GM18868 (cell line): ENCODE data around the gene NRP2.
A peak's percentile ranks its signal among the peaks of the same experiment; 100 is the strongest.

ENCODE experiments used
- ATAC-seq: cut with Tn5 transposase; IDR thresholded peaks from one replicate; pipeline ENCODE4 v1.9.1; 2021; ENCODE audit warnings: mild to moderate bottlenecking, moderate library complexity; ENCODE audit not compliant: unreplicated experiment

The NRP2 gene

GRCh38 chr2:205769879-205770278 lies 87.6 kb downstream of the NRP2 start:
- ATAC-seq = no peak

- no peak for ATAC-seq
These were observed 88.3 kb downstream of the NRP2 start for GRCh38 chr2:205770577-205770976.

GRCh38 chr2:205771031-205771430 lies 88.7 kb downstream of the NRP2 start:
- ATAC-seq = no peak

- no peak for ATAC-seq
These were observed 89.4 kb downstream of the NRP2 start for GRCh38 chr2:205771666-205772065.

- ATAC-seq = no peak
These were observed 90.7 kb downstream of the NRP2 start for GRCh38 chr2:205772983-205773382.

GRCh38 chr2:205773989-205774388 lies 91.7 kb downstream of the NRP2 start:
- ATAC-seq = no peak

- no peak for ATAC-seq
These were observed 93.0 kb downstream of the NRP2 start for GRCh38 chr2:205775097-205775877.

- ATAC-seq = peak; percentile 78
These were observed 93.8 kb downstream of the NRP2 start for GRCh38 chr2:205776139-205776538.

- no peak for ATAC-seq
These were observed 94.4 kb downstream of the NRP2 start for GRCh38 chr2:205776720-205777119.

- no peak for ATAC-seq
These were observed 96.1 kb downstream of the NRP2 start for GRCh38 chr2:205778356-205778755.

- ATAC-seq = no peak
These were observed 98.3 kb downstream of the NRP2 start for GRCh38 chr2:205780645-205781044.

- ATAC-seq = no peak
These were observed 99.1 kb downstream of the NRP2 start for GRCh38 chr2:205781244-205781931.

GRCh38 chr2:205782941-205783340 lies 100.6 kb downstream of the NRP2 start:
- no peak for ATAC-seq

- no peak for ATAC-seq
These were observed 101.7 kb downstream of the NRP2 start for GRCh38 chr2:205783872-205784499.

- ATAC-seq = no peak
These were observed 103.4 kb downstream of the NRP2 start for GRCh38 chr2:205785507-205786260.

GRCh38 chr2:205786976-205787375 lies 104.7 kb downstream of the NRP2 start:
- no peak for ATAC-seq

- ATAC-seq = no peak
These were observed 105.5 kb downstream of the NRP2 start for GRCh38 chr2:205787761-205788160.

GRCh38 chr2:205789906-205790305 lies 107.6 kb downstream of the NRP2 start:
- ATAC-seq = no peak

- no peak for ATAC-seq
These were observed 110.6 kb downstream of the NRP2 start for GRCh38 chr2:205792908-205793307.

GRCh38 chr2:205796805-205797313 lies 114.6 kb downstream of the NRP2 start:
- ATAC-seq = no peak

GRCh38 chr2:205797866-205798265 lies 115.6 kb downstream of the NRP2 start:
- no peak for ATAC-seq
